IPS-18a (cell line): ENCODE results near the gene POLDIP3.
"Not testable (repeated sequence)": the region's sequence is repeated elsewhere in the genome, so short reads cannot be mapped to it uniquely, and the experiment has no call there.

Source experiments
- H3K27ac ChIP-seq: one replicate; pipeline ENCODE4 v1.5.1; 2013; ENCODE audit warnings: low read length
- H3K27me3 ChIP-seq: one replicate; pipeline ENCODE4 v1.6.1; 2013; ENCODE audit warnings: mild to moderate bottlenecking, low read length; ENCODE audit not compliant: control insufficient read depth, insufficient read depth
- H3K36me3 ChIP-seq: one replicate; pipeline ENCODE4 v1.6.1; 2013; ENCODE audit warnings: low read depth, low read length; ENCODE audit not compliant: control insufficient read depth
- H3K4me1 ChIP-seq: one replicate; pipeline ENCODE4 v1.6.1; 2013; ENCODE audit warnings: low read depth, low read length; ENCODE audit not compliant: control insufficient read depth
- H3K4me3 ChIP-seq: one replicate; pipeline ENCODE4 v1.5.1; 2013; ENCODE audit warnings: low read length
- H3K9ac ChIP-seq: one replicate; pipeline ENCODE4 v1.6.1; 2013; ENCODE audit warnings: mild to moderate bottlenecking, low read length, moderate library complexity
- H3K9me3 ChIP-seq: one replicate; pipeline ENCODE4 v1.6.1; 2013; ENCODE audit warnings: low read depth, low read length; ENCODE audit not compliant: control insufficient read depth

POLDIP3 gene

GRCh38 chr22:42539236-42539771 lies 75.4 kb downstream of the POLDIP3 start:
- H3K4me1 ChIP-seq, H3K27ac ChIP-seq, H3K9ac ChIP-seq, H3K27me3 ChIP-seq, H3K36me3 ChIP-seq, H3K4me3 ChIP-seq, H3K9me3 ChIP-seq: not testable (repeated sequence)

- not testable (repeated sequence) for H3K9me3 ChIP-seq, H3K27me3 ChIP-seq, H3K4me1 ChIP-seq, H3K27ac ChIP-seq, H3K9ac ChIP-seq, H3K4me3 ChIP-seq, H3K36me3 ChIP-seq
Measured at GRCh38 chr22:42537199-42537831, 77.4 kb downstream of the POLDIP3 start.

- H3K4me1 ChIP-seq, H3K9ac ChIP-seq, H3K27ac ChIP-seq: not testable (repeated sequence)
Measured at GRCh38 chr22:42536634-42537033, 78.0 kb downstream of the POLDIP3 start.

GRCh38 chr22:42536166-42536565 lies 78.5 kb downstream of the POLDIP3 start:
- no peak overlapping the region for H3K4me3 ChIP-seq
- no peaks in the 10 kb centered on the region for H3K27me3 ChIP-seq
- no peak overlapping the region for H3K27ac ChIP-seq
- H3K4me1 ChIP-seq: no peaks in the 10 kb centered on the region
- H3K9me3 ChIP-seq: no peaks in the 10 kb centered on the region
- no peaks in the 10 kb centered on the region for H3K36me3 ChIP-seq
- no peak overlapping the region for H3K9ac ChIP-seq

More at GRCh38 chr22:42536634-42537033, 78.0 kb downstream of the POLDIP3 start:
- not testable (repeated sequence) for H3K4me3 ChIP-seq, H3K36me3 ChIP-seq, H3K9me3 ChIP-seq, H3K27me3 ChIP-seq

- not testable (repeated sequence) for H3K4me3 ChIP-seq, H3K27me3 ChIP-seq, H3K9ac ChIP-seq, H3K36me3 ChIP-seq, H3K4me1 ChIP-seq, H3K9me3 ChIP-seq, H3K27ac ChIP-seq
Measured at GRCh38 chr22:42535082-42535731, 79.5 kb downstream of the POLDIP3 start.
